GM21576 (cell line): ENCODE measurements around the gene RPS17.
"Not testable (repeated sequence)": the region's sequence is repeated elsewhere in the genome, so short reads cannot be mapped to it uniquely, and the experiment has no call there.

ENCODE experiments used
- ATAC-seq: cut with Tn5 transposase; IDR thresholded peaks from one replicate; pipeline ENCODE4 v1.9.1; 2021; ENCODE audit warnings: mild to moderate bottlenecking, moderate library complexity; ENCODE audit not compliant: unreplicated experiment

RPS17 gene

DNA sequence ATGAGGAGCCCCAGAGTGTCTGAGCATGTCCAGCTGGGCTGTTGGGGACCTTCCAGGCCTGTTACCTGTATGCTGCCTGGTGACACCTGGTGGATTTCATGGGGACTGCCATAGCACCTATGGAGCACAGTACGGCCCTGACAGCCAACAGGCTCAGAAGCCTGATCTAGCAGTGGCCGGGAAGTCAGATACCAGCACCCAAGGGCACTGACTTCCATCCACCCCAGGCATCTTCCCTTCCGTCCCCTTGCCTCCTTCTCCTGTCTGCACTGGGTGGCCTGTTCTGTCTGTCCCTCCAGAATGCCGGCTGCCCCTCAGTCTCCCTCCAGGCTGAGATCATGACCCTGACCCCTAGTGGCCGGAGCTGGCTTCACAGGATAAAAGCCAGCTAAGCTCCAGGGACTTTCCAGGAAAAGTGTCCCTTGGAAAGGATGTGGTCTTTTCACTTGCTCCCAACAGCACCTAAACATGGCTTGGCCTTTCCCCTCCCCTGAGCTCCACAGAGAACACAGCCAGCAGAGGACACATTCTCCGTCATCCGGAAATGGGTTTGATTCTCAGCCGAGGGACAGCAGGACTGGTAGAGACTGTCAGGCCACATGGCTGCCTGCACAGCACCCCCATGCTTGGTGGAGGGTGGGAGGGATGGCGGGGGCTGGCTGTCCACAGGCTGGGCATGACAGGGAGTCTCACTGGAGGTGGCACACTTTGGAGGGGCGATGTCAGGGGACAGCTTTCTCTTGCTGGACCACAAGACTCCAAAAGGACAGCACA is 9.5 kb downstream of the RPS17 start:
- ATAC-seq = peak; percentile 81

DNA sequence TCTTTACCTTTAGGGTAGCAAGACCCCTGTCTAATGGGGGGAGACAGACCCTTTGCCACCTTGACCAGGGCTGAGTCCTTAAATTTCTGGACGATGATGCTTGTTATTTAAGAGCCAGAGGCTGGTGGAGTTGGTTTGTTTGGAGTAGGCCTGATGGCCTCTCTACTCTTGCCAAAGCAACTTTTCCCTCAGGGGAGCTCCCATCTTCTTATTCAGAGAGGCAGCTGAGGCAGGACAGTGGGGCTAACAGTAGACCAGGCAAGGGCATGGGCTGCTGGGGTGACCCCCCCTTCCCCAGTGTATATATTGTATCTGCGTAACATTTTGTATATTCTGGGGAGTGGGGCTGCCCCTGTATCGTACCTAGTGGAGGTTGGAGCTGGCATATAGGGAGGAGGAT is 10.3 kb downstream of the RPS17 start:
- no peak for ATAC-seq

DNA sequence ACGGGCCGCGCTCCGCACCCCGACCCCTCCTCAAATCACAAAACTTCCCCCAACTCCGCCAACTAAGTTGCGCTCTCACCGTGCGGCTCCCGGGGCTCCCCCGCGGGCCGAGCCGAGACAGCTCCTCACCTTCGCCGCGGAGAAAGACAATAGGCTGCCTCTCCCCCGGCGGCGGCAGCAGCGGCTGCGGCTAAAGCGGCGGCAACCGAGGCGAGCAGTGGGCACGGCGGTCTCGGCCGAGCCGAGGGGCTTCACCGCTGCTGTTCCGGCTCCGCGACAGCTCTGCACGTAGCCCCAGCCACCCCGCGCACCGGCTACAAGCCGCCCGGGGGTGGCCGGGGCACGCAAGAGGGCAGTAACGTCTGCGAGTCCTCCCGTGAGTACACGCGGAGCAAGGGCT is 26.7 kb downstream of the RPS17 start:
- not testable (repeated sequence) for ATAC-seq

DNA sequence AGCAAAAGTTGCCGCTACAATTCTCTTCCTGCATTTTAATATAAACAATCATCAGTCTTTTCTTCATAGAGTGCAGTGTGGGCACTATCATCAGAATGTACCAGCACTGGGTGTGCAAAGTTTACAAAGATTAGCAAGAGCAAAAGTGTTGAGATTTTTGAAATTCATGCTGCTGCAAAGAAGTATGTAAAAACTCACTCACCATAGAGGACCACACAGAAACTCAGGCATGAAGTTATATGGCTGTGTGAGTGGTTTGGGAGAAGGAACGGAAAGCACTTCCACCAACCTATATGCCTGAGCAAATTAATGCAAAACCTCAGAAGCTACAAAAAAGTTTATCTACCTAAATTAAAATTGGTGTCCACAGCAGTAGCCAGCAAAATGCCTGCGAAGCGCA is 32.6 kb downstream of the RPS17 start:
- ATAC-seq = not testable (repeated sequence)

DNA sequence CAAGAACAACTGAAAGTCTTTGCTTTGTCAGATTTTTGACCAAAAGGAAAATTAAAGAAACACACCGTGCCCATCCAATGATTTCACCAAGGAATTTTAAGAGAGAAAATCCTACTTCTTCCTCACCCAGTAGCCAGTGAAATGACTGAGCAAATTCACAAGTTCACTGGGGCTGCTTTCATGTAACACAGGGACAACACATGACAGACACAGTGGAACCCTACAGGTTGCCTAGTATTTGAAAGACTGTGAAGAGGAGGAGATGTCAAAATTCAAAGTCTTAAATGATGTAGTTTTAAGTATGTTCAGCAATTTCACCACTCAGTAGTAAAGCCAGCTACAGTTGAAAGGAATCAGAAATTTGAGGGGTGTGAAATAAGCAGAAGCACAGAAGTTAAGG is 33.2 kb downstream of the RPS17 start:
- not testable (repeated sequence) for ATAC-seq

DNA sequence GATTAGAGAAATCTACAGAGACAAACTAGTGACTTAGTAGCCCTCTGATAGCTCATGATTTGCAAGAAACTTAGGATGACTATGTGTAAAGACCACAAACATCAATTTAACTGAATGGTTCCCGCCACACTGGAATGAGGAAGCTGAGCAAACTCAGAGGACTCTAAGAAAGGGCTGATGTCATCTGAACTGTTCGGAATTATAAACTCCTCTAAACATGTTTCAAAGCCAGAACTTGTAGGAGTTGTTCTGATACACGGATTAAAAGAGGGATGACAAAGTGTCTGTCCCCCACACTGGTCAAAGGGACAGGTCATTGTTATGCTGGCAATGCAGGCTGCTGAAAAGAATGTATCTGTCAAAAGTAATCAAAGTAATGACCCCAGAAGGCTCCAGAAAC is 34.4 kb downstream of the RPS17 start:
- ATAC-seq = not testable (repeated sequence)

DNA sequence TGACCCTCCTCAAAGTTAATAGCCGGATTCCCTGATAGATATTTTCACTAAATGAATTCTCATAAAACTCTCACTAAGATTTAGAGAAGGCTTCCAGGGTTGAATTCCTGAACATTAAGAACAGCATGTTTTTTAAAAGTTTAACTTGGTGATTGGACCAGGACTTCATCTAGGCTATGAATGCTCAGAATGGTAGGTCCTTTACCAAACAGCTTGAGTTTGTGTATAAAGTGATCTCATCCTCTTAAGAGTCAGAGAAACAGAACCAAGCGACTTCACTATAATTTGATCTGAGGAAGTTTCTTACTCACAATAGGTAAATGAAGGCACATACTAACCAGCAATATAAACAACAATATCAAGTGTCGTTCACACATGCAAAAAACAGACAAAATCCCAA is 36.2 kb downstream of the RPS17 start:
- ATAC-seq = not testable (repeated sequence)

DNA sequence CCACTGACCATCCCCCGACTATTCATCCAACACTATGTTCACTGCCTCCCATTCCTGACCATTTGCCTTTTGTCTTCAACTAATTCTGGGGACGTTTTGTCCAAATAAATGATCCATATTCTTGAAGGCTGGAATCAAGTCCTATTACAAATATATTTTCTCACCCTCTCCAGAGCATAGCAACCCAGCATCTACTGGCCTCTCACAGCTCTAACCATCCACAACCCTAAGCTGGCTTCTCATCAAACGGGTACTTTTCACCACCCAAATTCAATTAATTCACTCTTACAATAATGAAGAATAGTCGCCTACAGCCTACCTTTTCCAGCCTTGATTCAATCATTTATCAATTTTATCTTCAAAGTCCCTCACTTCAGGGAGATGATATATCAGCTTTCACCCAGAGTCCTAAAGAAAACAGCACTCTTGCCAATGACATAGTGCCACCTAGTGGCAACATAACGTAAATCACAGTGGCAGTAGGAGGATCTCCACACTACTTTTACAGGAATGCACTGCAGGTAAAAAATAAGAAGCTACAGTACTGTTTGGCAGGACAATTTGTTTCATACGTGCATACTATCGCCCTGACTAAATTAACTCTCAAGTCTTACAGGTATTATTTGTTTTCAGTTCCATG is 37.4 kb downstream of the RPS17 start:
- not testable (repeated sequence) for ATAC-seq

DNA sequence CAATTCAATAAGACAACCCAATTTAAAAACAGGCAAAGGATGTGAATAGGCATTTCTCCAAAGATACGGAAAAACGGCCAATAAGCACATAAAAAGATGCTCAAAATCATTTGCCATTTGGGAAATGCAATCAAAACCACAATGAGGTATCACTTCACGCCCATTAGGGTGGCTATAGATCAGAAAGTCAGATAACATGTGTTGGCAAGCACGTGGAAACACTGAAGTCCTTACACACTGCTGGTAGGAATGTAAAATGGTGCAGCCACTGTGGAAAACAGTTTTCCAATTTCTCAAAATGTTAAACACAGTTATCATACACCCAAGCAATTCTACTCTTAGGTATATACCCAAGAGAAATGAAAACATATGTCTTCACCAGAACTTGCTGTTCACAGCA is 39.5 kb downstream of the RPS17 start:
- not testable (repeated sequence) for ATAC-seq

DNA sequence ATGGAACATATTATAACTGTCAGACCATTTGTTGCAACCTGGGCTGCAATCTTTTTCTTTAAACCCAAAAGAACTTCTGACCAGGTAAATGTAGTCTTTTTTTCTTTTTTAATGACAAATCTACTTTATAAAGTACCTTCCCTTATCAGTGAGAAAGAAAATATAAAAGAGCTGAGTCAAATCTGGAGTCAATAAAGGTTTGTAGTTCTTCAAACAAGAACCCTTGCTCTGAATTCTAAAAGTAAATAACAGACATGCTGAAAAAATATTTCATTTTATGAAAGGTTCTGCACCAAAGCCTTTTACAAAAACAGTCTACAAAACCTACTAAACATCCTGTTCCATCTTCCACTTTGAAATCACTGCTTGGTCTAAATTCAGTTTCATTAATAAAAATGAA is 42.3 kb downstream of the RPS17 start:
- not testable (repeated sequence) for ATAC-seq

DNA sequence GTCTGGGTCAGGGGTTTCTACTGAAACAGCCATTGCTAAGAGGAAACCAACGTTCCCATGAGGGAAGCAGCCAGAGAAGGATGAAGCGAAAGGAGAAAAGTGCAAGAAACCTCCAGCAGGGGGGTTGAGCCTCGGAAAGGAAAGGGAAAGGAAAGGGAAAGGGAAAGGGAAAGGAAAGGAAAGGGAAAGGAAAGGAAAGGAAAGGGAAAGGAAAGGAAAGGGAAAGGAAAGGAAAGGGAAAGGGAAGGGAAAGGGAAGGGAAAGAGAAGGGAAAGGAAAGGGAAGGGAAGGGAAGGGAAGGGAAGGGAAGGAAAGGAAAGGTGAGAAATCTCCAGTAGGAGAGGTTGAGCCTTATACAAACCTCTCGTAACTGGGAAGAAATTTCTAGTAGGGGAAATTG is 52.0 kb downstream of the RPS17 start:
- ATAC-seq = not testable (repeated sequence)

DNA sequence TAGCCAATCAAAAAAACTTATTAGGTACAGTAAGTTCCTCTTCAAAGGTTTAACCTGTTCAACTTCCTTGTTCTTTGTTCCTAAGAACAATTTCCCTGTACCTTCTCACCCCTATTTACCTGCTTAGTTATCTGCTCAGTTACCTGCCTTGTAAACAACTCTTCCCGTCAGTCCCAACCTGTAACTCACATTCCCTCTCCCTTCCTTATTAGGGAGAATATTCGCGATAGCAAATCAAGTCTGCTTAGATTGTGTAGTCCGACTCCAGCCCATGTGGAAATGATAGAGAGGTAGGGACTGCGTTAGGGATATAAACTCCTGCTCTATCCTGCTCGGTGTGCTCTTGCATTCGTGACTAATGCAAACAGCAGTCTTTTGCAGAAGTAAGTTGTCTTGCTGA is 53.2 kb downstream of the RPS17 start:
- ATAC-seq = not testable (repeated sequence)
